Heart right ventricle (tissue), 16 donors: ENCODE measurements around the gene PLEKHA5. TPM values are rescaled to one million over a fixed set of nuclear protein-coding genes. Genes with fewer than 3 reads are reported as not detected.
"Not testable (repeated sequence)": the region's sequence is repeated elsewhere in the genome, so short reads cannot be mapped to it uniquely, and the experiment has no call there.

Experiments
- ATAC-seq, 8 donors: fragments of 200-7000 bp; cut with Tn5 transposase; one replicate each; pipeline ENCODE4 v1.9.1; 2020; ENCODE audit warnings: mild to moderate bottlenecking in 8 of 8, moderate library complexity in 8 of 8, moderate number of reproducible peaks in 1 of 8
- DNase-seq, 2 donors: peaks; one replicate each; pipeline ENCODE4 v3.0.0-alpha.2; 2020
- H3K27ac ChIP-seq, 10 donors: fragments of 200-600 bp; sonication (generic) in 2 of 10; one replicate each; pipeline versions ENCODE4 v1.5.0 to v1.8.0; 2020 to 2022; ENCODE audit warnings: mild to moderate bottlenecking in 3 of 10
- H3K27me3 ChIP-seq, 7 donors: fragments of 200-600 bp; one replicate each; pipeline ENCODE4 v1.8.0; 2021 to 2022; ENCODE audit warnings: mild to moderate bottlenecking in 2 of 7
- H3K36me3 ChIP-seq, 9 donors: fragments of 200-600 bp; sonication (generic) in 1 of 9; one replicate each; pipeline versions ENCODE4 v1.5.0 to v1.8.0; 2020 to 2022; ENCODE audit warnings: mild to moderate bottlenecking in 2 of 9
- H3K4me1 ChIP-seq, 9 donors: fragments of 200-600 bp; sonication (generic) in 1 of 9; one replicate each; pipeline versions ENCODE4 v1.5.0 to v1.8.0; 2020 to 2022; ENCODE audit warnings: mild to moderate bottlenecking in 4 of 9
- H3K4me3 ChIP-seq, 10 donors: fragments of 200-600 bp; sonication (generic) in 2 of 10; one replicate each; pipeline versions ENCODE4 v1.5.0 to v1.8.0; 2020 to 2022; ENCODE audit warnings: mild to moderate bottlenecking in 7 of 10, moderate library complexity in 2 of 10
- H3K9me3 ChIP-seq, 11 donors: fragments of 200-600 bp in 10 of 11; sonication (generic) in 2 of 11; one replicate each; pipeline versions ENCODE4 v1.5.0 to v1.8.0; 2013 to 2022; ENCODE audit warnings: mild to moderate bottlenecking in 2 of 11, control low read depth in 1 of 11, moderate library complexity in 1 of 11
- WGBS, 2 donors: extraction: QIAGEN DNeasy Blood & Tissue Kit; methylation state at CpG; one replicate each; pipeline ENCODE4 v1.1.7; 2013; ENCODE audit warnings: inconsistent platforms in 1 of 2; 5-methylcytosine and 5-hydroxymethylcytosine counted together
- intact Hi-C, 10 donors: fragments of 100-400 bp; cut with DNase I; formaldehyde crosslinking; loops; one replicate each; pipeline versions ENCODE4 v1.11.1 to v1.14.2; 2022
- polyA plus RNA-seq, 2 donors: library from polyadenylated mRNA; stranded (reverse); fragments of 200-250 nt; gene quantifications; one replicate each; pipeline ENCODE4 v1.2.3, GENCODE V29; 2013
- total RNA-seq, 10 donors: library from RNA; stranded (reverse); fragmentation: NEBNext Ultra II Directional in 3 of 10; extraction: Animal tissue kit (Norgen Biotek cat#: 25700) in 3 of 10; gene quantifications; one replicate each; pipeline versions ENCODE4 v1.2.1 to v1.2.4, GENCODE V29; 2021 to 2023
- TF ChIP-seq, protein P1 (sequence below), 9 donors: fragments of 200-600 bp; sonication (generic) in 2 of 9; IDR thresholded peaks; one replicate each; pipeline versions ENCODE4 v1.5.0 to v1.8.0; 2021 to 2022; ENCODE audit warnings: antibody characterized with exemption in 9 of 9, mild to moderate bottlenecking in 5 of 9, moderate library complexity in 1 of 9
- donor health status: Arrhythmogenic right ventricular cardiomyopathy.
- donor health status: ischemic (EF 13 %, LVEDD 7.1; RV severe dilation, severe dysfunction).
- donor health status: healthy with polysubstance abuse.
- donor health status: DM: no; HTN: yes; CAD: no.
- donor health status: DM: no; HTN: no; CAD: no.
- donor health status: ischemic (EF 25% LVEDD 6.9; RV normal size, moderate dysfunction).
- donor health status: ischemic (EF 25% LVEDD 5.7; RV mildly dilated, moderate dysfunction).
- donor health status: healthy.
- donor health status: DM: yes; HTN: yes; CAD: no.
- donor health status: Ischemic cardiomyopathy.
- donor health status: ischemic (EF 35%, LVEDD 5.7; RV mildly dilated, moderate dysfunction).
- donor health status: nonischemic (EF 11% LVEDD 7.7; RV severe dilation, severe dysfunction).
- donor health status: DM: yes; HTN: yes; CAD: no.
- donor health status: PGD.
- donor health status: ischemic (EF 29% LVEDD 5.4; RV normal size, mild dysfunction).
- donor health status: nonischemic (EF 23%, LVEDD 6.1; RV moderate dilation, normal function).

PLEKHA5 gene
- total and polyA plus RNA-seq, 12 donors: 11.8 to 77.1 (median 61.8) TPM

DNA sequence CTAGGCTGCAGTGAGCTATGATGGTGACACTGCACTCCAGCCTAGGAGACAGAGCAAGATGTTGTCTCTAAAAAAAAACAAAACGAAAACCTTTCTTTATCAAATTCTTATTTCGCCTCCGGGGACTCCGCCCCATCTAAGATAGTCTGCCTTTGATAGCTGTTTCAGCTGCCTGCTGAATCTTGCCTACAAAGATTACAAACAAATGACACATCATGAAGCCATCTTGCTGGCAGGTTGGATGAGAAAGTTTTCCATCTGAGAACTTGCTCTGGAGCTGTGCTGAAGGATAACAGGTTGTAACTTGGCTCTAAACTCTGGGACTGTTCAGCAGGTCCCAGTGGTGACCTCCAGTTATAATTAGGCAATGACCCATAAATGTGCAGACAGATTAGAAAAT lies 268.0 kb downstream of the PLEKHA5 start:
- peak in 2 of 8 donors; percentile 20 to 40 for ATAC-seq
- 71 to 75% methylated on average over 4 of the region's 4 CpGs for WGBS, 2 donors
- TF ChIP-seq, protein P1, sequence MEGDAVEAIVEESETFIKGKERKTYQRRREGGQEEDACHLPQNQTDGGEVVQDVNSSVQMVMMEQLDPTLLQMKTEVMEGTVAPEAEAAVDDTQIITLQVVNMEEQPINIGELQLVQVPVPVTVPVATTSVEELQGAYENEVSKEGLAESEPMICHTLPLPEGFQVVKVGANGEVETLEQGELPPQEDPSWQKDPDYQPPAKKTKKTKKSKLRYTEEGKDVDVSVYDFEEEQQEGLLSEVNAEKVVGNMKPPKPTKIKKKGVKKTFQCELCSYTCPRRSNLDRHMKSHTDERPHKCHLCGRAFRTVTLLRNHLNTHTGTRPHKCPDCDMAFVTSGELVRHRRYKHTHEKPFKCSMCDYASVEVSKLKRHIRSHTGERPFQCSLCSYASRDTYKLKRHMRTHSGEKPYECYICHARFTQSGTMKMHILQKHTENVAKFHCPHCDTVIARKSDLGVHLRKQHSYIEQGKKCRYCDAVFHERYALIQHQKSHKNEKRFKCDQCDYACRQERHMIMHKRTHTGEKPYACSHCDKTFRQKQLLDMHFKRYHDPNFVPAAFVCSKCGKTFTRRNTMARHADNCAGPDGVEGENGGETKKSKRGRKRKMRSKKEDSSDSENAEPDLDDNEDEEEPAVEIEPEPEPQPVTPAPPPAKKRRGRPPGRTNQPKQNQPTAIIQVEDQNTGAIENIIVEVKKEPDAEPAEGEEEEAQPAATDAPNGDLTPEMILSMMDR (IDR thresholded peaks at IDR 0.05): no peak

DNA sequence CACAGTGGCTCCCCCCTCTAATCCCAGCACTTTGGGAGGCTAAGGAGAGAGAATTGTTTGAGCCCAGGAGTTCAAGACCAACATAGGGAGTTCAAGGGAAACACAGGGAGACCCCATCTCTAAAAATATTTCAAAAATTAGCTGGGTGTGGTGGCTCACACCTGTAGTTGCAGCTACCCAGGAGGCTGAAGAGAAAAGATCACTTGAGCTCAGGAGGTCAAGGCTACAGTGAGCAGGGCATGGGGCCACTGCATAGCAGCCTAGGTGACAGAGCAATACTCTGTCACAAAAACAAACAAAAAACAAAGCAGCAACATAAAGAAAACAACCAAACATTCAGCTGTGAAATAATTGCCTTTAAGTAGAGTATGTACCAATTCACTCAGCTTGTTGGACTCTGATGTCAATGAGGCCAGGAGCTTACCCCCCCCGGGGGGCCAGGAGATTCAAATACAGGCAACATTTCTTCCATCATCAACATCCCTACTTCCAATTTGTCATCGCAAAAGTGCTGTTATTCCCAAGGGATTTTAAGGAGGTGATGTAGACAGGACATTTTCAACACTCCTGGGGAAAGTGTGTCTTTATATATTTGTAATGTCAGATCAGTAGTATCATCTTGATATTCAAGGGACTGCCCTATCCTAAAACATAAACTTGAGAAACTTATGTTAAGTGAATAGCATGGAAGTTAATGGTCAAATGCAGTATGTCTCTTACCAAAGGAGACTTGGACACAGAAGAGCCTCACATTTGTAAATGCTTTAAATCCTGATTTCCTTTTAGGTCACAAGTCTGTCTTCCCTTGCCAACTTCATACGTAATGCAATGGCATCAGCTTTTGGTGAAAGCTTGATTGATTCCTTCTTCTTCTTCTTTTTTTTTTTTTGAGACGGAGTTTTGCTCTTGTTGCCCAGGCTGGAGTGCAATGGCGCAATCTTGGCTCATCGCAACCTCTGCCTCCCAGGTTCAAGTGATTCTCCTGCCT lies 269.1 kb downstream of the PLEKHA5 start:
- TF ChIP-seq, protein P1 (IDR thresholded peaks at IDR 0.05): no peak
- Histone ChIP-seq H3K9me3 (no peaks in the 10 kb centered on the region), H3K27ac (no peak overlapping the region), H3K4me3 (no peak overlapping the region), H3K4me1 (peaks cover 0 to 17% (median 0%) of the 10 kb centered on the region in 9 donors), H3K36me3 (no peaks in the 10 kb centered on the region), H3K27me3 (no peaks in the 10 kb centered on the region)
- intact Hi-C loops: no loop called here
- DNase-seq (no peak), ATAC-seq (no peak)
- 73 to 74% methylated on average over 6 of the region's 6 CpGs for WGBS, 2 donors

More for the DNA sequence above, 268.0 kb downstream of the PLEKHA5 start:
- no peaks in the 10 kb centered on the region for H3K9me3 ChIP-seq
- intact Hi-C loops: no loop called here
- DNase-seq: no peak
- no peaks in the 10 kb centered on the region for H3K36me3 ChIP-seq
- no peak overlapping the region for H3K4me3 ChIP-seq
- H3K27ac ChIP-seq: no peak overlapping the region
- no peaks in the 10 kb centered on the region for H3K27me3 ChIP-seq
- H3K4me1 ChIP-seq: peaks cover 0 to 8% (median 0%) of the 10 kb centered on the region in 9 donors

DNA sequence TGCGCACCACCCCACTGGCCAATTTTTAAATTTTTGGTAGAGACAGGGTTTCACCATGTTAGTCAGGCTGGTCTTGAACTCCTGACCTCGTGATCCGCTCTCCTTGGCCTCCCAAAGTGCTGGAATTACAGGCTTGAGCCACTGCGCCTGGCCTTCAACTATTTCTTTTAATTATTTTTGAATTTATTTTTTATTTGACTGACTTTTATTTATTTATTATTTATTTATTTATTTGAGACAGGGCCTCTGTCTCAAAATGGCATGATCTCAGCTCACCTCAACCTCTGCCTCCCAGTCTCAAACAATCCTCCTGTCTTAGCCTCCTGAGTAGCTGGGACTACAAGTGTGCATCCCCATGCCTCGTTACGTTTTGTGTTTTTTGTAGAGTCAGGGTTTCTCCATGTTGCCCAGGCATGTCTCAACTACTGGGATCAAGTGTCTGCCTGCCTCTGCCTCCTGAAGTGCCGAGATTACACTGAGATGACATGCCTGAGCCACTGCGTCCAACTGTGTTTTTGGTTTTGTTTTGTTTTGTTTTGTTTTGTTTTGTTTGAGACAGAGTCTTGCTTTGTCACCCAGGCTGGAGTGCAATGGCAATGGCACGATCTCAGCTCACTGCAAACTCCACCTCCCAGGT lies 271.2 kb downstream of the PLEKHA5 start:
- intact Hi-C loops, H3K9me3 ChIP-seq, H3K4me3 ChIP-seq, H3K36me3 ChIP-seq, H3K27me3 ChIP-seq, ATAC-seq, H3K27ac ChIP-seq, DNase-seq: not testable (repeated sequence)
- 96 to 97% methylated on average over 9 of the region's 9 CpGs for WGBS, 2 donors
- H3K4me1 ChIP-seq: peaks cover 0 to 11% (median 0%) of the 10 kb centered on the region in 9 donors

DNA sequence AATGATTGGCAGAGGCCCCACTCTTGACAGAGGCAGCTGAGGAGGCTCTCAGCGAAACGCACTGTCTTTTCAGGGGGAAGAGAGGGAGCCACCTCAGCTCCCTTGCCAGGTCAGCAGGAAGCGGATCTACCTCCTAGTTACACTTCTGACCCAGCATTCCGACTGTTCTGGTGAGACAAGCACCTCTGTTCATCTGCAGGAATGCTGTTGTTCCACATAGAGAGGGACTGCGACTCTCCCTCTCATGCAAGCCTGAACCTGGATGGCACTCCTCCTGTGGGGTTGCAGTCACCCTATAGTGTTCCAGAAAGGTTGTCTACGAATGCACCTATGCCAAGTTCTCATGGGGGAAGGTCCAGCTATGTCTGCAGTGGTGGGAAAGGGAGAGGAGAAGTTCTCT lies 272.7 kb downstream of the PLEKHA5 start:
- no peak for ATAC-seq
- H3K4me3 ChIP-seq: no peak overlapping the region
- WGBS, 2 donors: 85 to 92% methylated on average over 6 of the region's 6 CpGs
- peaks cover 0 to 11% (median 0%) of the 10 kb centered on the region in 9 donors for H3K4me1 ChIP-seq
- DNase-seq: no peak
- H3K27me3 ChIP-seq: no peaks in the 10 kb centered on the region
- H3K27ac ChIP-seq: no peak overlapping the region
- H3K9me3 ChIP-seq: no peaks in the 10 kb centered on the region
- TF ChIP-seq, protein P1 (IDR thresholded peaks at IDR 0.05): no peak
- intact Hi-C loops: no loop called here
- no peaks in the 10 kb centered on the region for H3K36me3 ChIP-seq
